ENCODE results near the gene ARL3. TPM values are rescaled to one million over a fixed set of nuclear protein-coding genes. Genes with fewer than 3 reads are reported as not detected.
"Not testable (repeated sequence)": the region's sequence is repeated elsewhere in the genome, so short reads cannot be mapped to it uniquely, and the experiment has no call there.

Gene ARL3
- total RNA-seq, 1 donor from 2014 or later, result 2.5 TPM

DNA sequence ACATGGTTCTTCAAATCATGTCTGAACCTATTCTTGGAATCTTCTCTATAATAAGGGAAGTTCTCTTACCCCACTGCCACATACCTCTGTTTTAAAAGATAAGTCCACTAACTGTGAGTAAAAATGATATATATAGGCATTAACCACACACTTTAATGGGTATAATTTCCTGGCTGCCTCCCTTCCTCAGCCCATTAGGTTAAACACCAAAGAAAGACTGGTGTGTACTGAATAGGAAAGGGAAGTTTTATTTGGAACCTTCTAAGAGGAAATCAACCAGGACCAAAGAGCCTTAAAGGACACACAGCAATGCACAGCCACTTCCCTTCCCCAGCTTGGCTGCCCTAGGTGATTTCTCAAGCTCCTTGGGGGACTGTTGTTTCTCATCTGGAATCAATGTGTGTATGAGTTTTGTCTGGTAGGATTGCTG is 24.5 kb upstream of the ARL3 start:
- no peak for ATAC-seq
- no peak for DNase-seq (ENCODE audit: low spot score)

DNA sequence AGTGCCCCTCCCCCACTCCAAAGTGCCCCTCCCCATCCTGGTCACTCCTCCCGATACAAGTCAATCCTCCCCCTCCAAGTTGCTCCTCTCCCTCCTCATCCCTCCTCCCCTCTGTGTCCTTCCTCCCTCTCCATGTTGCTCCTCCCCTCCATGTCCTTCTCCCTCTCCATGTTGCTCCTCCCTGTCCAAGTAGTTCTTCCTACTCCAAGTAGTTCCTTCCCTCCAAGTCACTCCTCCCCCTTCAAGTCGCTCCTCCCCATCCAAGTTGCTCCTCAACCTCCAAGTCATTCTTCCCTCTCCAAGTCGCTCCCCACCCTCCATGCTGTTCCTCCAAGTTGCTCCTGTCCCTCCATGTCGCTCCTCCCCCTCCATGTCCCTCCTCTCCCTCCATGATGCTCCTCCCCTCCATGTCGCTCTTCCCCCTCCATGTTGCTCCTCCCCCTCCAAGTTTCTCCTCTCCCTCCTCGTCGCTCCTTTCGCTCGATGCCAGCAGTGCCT is 20.9 kb upstream of the ARL3 start:
- DNase-seq (ENCODE audit: low spot score) (no peak), ATAC-seq (no peak)

DNA sequence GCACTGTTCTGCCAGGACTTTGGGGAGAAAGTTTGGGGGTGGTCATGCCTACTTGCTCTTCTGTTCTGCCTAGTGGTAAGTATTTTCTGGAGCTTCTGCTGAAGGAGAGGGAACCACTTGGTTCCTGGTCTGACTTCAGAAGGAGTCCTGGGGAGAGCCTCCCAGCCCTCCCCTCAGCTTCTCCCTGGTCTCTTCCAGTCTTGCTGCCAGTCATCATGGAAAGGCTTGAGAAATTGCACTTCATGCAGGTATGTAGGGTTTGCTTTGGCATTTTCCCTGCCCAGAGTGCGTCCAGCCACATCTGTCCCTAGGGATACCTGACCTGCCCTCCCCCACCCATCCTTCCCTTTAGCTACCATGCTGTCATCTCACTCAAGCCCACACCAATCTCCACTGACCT is 18.5 kb upstream of the ARL3 start:
- ATAC-seq (no peak), DNase-seq (ENCODE audit: low spot score) (no peak)

DNA sequence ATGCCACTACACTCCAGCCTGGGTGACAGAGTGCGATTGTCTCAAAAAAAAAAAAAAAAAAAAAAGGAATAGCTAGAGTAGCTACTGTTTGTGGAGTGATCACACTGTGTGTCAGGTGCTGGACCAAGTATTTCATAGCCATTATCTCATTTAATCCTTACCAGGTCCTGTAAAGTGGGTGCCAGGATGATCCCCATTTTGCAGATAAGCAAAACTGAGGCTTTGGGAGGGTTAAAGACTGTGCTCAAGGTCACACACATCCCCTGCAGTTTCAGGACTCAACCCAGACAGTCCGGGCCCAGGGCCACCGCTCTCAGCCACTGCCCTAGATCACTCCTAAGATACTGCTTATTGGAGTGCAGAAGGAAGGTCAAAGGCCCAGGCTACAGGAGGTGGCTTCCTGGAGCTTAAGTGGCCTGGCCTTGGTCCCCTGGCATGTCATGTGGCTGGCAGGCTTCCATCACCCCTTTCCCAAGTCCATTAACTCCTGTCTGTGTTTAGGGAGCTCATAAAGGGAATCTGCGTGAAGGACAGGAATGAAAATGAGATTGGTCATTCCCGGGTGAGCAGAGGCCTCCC is 17.1 kb upstream of the ARL3 start:
- DNase-seq (ENCODE audit: low spot score), result no peak
- ATAC-seq, result peak; percentile 33

DNA sequence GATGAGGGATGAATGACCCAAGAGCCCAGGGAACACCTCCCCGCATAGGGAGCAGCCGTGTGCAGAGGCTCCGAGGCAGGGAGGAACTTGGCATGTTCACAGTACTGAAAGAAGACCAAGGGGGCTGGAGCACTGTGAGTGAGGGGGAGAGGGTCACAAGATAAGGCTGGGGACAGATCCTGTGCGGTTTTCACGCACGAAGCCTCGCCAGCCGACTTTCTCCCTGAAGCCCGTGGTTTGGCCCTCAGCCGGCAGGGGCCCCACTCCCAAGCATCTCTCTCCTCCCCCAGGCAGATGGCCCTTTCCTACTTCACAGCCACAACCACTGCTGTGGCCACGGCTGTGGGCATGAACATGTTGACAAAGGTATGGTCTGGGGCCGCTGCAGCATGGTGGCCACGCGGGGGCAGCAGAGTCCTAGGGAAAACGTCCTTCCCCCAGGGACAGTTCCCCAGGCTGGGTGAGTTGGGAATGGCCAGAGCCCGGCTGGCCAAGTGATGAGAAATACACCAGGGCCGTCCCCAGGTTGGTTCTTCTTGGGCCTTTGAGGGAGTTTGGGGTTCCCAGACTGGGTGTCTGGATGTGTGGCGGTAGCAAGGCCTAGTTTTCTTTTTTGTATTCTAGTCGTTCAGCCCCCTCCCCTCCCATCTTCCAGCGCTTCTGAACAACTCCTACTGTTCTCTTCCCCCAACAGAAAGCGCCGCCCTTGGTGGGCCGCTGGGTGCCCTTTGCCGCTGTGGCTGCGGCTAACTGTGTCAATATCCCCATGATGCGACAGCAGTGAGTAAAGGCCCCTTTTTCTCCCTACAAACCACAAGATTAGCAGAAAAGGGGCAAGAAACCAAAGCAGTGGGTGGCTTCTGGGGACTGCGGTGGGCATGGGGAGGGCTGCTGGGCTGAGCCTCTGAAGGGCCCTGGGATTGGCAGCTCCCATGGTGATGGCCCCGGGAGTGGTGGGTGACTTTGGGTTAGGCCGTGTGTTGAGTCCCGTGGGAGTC is 15.1 kb upstream of the ARL3 start:
- ATAC-seq, result peak; percentile 94
- DNase-seq (ENCODE audit: low spot score), result peak; percentile 83

DNA sequence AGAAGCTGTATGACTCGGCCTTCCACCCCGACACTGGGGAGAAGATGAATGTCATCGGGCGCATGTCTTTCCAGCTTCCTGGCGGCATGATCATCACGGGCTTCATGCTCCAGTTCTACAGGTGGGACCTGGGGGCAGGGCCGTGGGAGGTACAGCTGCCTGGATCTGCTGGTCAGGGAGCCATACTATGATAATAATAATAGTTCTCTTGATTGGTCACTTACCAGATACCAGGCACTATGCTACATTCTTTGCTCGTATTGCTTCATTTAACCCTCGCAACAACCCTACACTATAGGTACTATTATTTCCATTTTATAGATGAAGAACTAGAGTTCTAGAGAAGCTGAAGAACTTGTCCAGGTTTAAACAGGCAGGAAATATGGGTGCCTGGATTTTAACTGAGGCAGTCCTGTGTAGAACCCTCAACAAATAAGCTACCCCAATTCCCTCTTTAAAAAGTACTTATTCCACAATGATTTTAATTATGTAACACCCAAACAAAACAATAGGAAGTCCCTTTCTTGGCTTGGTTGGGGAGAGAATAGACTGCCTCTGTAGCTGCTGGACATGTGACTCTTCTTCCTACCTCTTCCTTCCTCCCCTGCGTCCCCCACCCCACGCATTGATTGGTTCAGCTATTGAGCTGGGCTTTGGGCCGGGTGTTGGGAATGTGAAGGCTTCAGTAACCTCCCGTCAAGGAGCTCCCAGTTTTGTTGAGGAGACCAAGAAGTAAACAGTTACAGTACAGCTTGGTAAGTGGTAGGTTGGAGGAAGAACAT is 13.0 kb upstream of the ARL3 start:
- no peak for DNase-seq (ENCODE audit: low spot score)
- peak; percentile 24 for ATAC-seq

DNA sequence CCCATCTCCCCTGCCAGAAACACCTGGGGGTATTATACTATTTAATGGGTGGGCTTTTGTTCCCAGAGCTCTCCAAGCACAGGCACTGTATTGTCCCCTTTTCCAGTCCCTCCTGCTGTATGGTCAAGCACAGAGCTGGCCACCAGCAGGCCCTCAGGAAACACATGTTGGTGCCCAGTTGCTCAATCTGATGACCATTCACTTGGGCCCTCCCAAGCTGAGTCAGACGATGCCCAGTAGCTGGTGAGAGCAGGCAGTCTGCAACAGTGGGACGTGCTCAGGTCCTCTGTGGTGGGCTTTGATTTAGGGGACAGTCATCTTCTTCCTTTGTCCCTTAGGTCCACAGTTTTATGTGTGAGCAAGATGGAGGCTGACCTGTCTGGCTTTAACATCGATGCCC is 12.1 kb upstream of the ARL3 start:
- DNase-seq (ENCODE audit: low spot score), result no peak
- no peak for ATAC-seq

DNA sequence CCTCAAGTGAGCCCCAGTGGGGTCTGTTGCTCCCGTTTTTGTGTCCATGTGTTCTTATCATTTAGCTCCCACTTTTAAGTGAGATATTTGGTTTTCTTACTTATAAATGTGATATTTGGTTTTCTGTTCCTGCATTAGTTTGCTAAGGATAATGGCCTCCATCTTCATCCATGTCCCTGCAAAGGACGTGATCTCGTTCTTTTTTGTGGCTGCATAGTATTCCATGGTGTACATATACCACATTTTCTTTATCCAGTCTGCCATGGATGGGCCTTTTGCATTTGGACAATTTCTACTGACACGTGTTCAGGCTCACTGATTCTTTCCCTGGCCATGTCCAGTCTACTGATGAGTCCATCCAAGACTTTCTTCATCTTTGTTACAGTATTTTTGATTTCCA is 9.8 kb upstream of the ARL3 start:
- no peak for DNase-seq (ENCODE audit: low spot score)
- no peak for ATAC-seq

DNA sequence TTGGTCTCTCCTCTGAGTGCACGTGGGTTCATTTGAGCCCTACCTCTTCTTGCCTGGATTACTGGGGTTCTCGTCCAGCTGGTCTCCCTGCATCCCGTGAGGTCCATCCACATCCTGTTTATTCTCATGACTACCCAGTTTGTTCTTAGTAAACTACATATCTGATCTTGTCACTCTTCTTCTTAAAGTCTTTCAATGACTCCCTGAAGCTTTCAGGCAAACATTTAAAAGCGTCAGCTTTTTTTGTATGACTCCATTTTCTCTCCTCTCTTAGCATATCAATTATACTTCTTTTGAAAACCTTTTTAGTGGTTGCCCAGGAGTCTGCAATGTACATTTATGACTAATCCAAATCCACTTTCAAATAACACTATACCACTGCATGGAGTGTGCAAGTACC is 7.8 kb upstream of the ARL3 start:
- no peak for DNase-seq (ENCODE audit: low spot score)
- ATAC-seq, result no peak

DNA sequence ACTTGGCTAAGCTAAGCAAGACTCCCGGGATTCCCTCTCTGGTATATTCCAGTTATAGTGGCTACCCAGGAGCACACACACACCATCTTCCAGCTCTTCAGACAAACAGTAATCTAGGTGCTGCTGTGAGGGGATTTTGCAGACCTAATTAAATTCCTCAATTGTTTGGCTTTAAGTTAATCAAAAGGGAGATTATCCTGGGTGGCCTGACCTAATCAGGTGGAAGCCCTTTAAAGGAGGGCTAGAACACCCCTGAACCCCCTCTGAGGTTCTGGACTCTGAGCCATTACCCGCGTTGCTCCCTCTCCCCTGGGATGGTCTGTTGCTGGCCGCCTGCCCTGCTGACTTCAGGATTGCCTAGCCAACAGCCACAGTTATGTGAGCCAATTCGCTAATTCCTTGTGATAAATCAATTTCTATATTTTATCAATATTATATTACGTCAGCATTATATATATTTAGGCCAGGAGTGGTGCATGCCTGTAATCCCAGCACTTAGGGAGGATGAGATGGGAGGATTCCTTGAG is 6.6 kb upstream of the ARL3 start:
- no peak for ATAC-seq
- DNase-seq (ENCODE audit: low spot score), result no peak

DNA sequence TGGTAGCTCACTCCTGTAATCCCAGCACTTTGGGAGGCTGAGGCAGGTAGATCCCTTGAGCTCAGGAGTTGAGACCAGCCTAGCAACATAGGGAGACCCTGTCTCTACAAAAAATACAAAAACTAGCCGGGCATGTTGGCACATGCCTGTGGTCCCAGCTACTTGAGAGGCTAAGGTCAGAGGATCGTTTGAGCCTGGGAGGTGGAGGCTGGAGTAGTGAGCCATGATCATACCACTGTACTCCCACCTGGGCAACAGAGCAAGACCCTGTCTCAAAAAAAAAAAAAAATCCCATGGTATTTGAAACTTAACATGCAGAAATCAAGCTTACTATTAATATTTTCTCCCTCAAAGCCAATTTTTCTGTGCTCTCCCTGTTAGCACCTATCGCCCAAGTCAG is 6.1 kb upstream of the ARL3 start:
- no peak for ATAC-seq
- no peak for DNase-seq (ENCODE audit: low spot score)

DNA sequence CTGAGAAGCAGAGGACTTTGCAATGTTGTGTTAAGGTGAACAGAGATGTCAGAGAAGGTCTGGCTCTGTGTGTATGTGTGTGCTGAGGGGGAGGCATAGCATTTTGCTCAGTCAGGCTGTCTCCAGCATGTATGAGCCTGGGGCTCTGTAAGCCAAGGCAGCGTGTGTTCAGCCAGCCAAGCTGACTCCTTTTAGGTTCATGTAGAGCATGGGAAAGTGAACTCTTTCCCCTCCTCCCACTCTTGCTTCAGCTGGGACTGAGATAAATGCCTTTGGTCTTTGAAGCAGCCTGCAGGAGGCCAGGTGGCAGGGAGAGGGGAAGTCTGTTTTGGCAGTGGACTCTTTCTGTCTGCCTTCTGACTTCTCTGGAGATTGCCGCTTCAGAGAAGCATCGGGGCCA is 4.0 kb upstream of the ARL3 start:
- ATAC-seq, result peak; percentile 7
- peak; percentile 53 for DNase-seq (ENCODE audit: low spot score)

DNA sequence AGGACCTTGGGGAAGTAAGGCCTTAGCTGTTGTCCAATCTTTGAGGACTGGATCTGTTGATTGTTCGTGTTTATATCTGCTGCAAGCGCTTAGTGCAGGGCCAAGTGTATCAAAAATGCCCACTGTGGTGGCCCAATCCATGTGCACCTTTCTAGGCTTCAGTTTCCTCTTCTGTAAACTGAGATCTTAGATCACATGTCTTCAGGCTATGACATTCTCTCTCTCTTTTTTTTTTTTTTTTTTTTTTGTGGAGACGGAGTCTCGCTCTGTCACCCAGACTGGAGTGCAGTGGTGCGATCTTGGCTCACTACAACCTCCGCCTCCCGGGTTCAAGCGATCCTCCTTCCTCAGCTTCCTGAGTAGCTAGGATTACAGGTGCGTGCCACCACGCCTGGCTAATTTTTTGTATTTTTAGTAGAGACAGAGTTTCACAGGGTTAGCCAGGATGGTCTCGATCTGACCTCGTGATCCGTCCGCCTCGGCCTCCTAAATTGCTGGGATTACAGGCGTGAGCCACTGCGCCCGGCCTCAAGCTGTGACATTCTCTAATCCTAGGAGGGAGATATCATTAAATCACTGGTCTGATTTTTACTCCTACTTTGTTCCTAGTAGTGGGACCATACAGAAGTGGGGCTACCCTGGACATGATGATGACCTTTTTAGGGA is 2.8 kb upstream of the ARL3 start:
- ATAC-seq; DNase-seq (ENCODE audit: low spot score): not testable (repeated sequence)

DNA sequence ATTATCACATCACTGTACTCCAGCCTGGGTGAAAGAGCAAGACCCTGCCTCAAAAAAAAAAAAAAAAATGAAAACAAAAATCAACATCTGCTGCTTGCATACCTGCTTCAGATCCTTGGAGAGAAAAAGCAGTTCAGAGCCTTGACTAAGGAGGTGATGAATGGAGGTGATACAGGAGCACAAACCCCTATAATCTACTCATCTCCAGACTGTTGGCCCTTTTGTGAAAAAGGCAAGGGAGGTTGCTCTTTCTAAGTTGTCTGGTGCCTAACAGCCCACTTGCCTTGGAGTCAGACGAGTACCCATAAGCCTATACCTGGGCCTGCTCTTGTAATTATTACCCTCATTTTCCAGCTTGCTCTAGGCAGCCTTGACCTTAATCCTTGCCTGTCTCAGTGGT is 1.7 kb upstream of the ARL3 start:
- ATAC-seq (no peak), DNase-seq (ENCODE audit: low spot score) (no peak)

DNA sequence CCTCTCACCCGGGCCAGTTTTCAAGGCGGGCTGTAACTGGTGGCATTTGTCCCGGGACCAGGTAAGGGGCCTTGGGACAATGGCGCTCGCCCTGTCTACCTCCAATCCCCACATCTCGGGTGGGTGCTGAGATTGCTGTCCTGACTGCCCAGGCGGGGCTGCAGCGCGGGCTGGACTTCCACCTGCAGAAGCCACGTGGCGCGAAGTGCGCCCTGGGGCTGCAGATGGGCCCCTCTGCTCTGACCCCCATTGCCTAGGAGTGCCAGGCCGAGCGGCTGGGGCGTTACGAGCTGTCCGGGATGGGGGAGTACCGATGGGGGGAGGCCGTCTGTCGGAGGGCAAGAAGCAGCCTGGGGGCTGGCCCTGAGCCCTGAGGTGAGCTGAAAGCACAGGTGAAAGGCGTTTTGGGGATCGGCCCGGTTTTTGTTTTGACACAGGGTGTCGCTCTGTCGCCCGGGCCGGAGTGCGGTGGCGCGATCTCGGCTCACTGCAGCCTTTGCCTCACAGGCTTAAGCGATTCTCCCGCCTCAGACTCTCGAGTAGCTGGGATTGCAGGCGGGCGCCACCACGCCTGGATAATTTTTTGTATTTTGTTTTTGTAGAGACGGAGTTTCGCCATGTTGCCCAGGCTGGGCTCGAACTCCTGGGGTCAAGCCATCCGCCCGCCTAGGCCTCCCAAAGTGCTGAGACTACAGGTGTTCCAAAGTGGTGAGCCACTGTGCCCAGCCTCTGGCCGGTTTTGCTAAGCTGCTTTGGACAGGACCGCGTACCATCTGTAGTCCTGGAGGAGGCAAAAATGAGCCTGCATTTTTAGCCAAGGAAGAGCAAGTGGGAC is 641 bp upstream of the ARL3 start, which contains the start of gene SFXN2:
Gene SFXN2, plus strand, starts transcription at position 16 of the 835 bp plus-strand sequence. CDS start 12,001 bp downstream, outside the sequence.
- DNase-seq (ENCODE audit: low spot score) (peak; percentile 76), ATAC-seq (peak; percentile 52)

DNA sequence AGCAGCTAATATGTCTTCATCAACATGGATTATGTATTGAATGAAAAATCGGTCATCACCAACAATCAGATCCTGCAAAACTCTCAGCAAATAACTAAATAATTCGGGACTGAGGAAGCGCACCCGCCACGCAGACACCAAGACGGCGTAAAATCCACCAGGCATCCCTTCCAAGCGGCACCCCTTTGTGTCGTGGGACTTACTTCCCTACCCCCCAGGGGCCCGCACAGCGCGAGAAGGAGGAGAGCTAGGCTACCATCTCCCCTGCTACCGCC is 721 bp downstream of the ARL3 start:
- peak; percentile 28 for ATAC-seq
- DNase-seq (ENCODE audit: low spot score), result no peak

DNA sequence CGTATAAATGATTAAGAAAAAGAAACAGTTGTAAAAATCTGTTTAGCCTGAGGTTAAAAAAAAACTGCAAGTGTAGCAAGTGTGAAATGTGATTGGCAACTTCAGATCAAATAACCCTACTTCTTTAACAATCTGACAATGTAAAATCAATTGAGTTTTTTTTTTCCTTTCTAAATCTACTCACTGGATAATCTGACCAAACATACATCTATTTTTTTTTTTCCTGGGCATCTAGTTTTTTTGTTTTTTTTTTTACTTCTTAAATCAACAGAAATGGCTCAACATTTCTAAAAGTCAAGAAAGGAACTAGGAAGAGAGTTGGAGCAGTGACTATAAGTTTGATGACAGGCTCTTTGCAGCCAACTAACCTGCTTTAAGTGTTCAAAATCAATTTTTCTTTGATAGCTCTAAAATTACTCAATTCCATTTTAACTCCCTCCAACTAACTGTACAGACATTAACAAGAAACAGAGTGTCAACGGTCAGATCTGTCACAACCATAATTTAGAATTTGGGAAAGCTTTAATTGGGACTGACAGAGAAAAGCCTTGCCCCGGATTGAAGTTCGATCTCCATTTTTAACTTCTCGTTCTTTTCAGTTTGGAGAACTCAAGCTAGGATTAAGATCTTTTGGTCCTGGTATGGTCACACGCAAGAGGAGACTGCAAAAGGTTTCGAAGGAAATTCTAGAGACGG is 1.2 kb downstream of the ARL3 start:
- DNase-seq (ENCODE audit: low spot score) (no peak), ATAC-seq (no peak)

DNA sequence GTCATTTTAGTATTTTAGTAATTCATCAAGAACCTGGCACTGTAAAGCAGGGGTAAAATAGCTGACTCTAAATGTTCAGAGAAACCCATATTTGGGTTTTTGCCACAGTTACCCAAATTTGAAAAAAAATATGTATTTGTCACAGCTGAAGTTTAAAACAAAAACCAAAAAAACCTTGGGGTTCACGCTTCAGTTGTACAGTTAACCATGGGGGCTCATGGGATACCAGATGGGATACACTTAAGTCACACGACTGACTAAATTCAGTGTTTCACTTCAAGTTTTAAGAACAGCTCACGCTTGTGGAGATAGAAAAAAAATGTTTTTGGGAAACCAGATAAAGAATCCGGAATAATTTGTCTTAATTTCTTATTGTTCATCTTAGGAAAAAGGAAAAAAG is 2.1 kb downstream of the ARL3 start:
- no peak for ATAC-seq
- no peak for DNase-seq (ENCODE audit: low spot score)

DNA sequence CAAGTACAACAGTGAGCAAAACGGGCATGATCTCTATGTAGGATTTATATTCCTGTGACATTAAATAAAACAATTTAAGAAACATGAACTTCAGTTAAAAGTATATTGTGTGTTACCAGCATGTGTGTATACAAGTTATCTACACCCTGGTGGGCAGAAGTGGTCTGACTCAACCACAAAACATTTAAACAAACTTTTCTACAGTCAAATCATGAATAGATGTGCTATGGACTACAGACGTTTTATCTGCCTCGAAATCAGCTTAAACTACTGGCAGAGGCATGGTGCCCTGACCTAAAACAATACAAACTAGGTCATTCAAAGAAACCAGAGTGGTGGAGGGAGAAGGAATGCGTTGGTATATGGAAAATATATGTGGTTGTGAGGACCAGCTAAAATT is 3.6 kb downstream of the ARL3 start:
- DNase-seq (ENCODE audit: low spot score) (no peak), ATAC-seq (no peak)
